AG20443 (cell line): Measurements from ENCODE around the gene STAC.
"Not testable (repeated sequence)": the region's sequence is repeated elsewhere in the genome, so short reads cannot be mapped to it uniquely, and the experiment has no call there.

Experiments
- DNase-seq: peaks from one replicate; pipeline ENCODE4 v3.0.0; 2012; ENCODE audit warnings: low spot score, mixed read lengths

The STAC gene

GRCh38 chr3:36480911-36481648 lies 100.8 kb downstream of the STAC start:
- peak; percentile 78 for DNase-seq

- DNase-seq = no peak
Measured at GRCh38 chr3:36482256-36482655, 102.0 kb downstream of the STAC start.

GRCh38 chr3:36482880-36483279 lies 102.6 kb downstream of the STAC start:
- DNase-seq = no peak

GRCh38 chr3:36483709-36484108 lies 103.4 kb downstream of the STAC start:
- DNase-seq = no peak

- DNase-seq = no peak
Measured at GRCh38 chr3:36484386-36484785, 104.1 kb downstream of the STAC start.

- no peak for DNase-seq
Measured at GRCh38 chr3:36486009-36486795, 105.9 kb downstream of the STAC start.

GRCh38 chr3:36487616-36488015 lies 107.3 kb downstream of the STAC start:
- DNase-seq = no peak

- DNase-seq = no peak
Measured at GRCh38 chr3:36488077-36488789, 107.9 kb downstream of the STAC start.

GRCh38 chr3:36489101-36489500 lies 108.8 kb downstream of the STAC start:
- DNase-seq = no peak

- DNase-seq = no peak
Measured at GRCh38 chr3:36489679-36490425, 109.5 kb downstream of the STAC start.

GRCh38 chr3:36493051-36493450 lies 112.7 kb downstream of the STAC start:
- DNase-seq = no peak

- DNase-seq = peak; percentile 82
Measured at GRCh38 chr3:36494461-36495109, 114.3 kb downstream of the STAC start.

GRCh38 chr3:36496684-36497633 lies 116.7 kb downstream of the STAC start:
- peak; percentile 72 for DNase-seq

- not testable (repeated sequence) for DNase-seq
Measured at GRCh38 chr3:36500053-36500452, 119.7 kb downstream of the STAC start.

- no peak for DNase-seq
Measured at GRCh38 chr3:36501616-36502015, 121.3 kb downstream of the STAC start.

GRCh38 chr3:36505393-36505792 lies 125.1 kb downstream of the STAC start:
- no peak for DNase-seq

- no peak for DNase-seq
Measured at GRCh38 chr3:36511791-36512486, 131.6 kb downstream of the STAC start.

- no peak for DNase-seq
Measured at GRCh38 chr3:36512555-36512954, 132.3 kb downstream of the STAC start.

- no peak for DNase-seq
Measured at GRCh38 chr3:36514171-36514570, 133.9 kb downstream of the STAC start.

GRCh38 chr3:36519682-36520081 lies 139.4 kb downstream of the STAC start:
- no peak for DNase-seq
